AG08396 (cell line): Measurements from ENCODE around the gene VASN.
"Not testable (repeated sequence)": the region's sequence is repeated elsewhere in the genome, so short reads cannot be mapped to it uniquely, and the experiment has no call there.

ENCODE experiments used
- DNase-seq: peaks from one replicate; pipeline ENCODE4 v3.0.0; 2012; ENCODE audit warnings: low spot score, mixed read lengths

Gene VASN

GRCh38 chr16:4371357-4372000 lies at the start of gene VASN:
Gene VASN, plus strand, starts transcription at chr16:4371848. Its CDS starts 9,030 bp downstream, at chr16:4380878.
- peak; percentile 94 for DNase-seq

- no peak for DNase-seq
These were observed 49.3 kb upstream of the VASN start for GRCh38 chr16:4322121-4323052.

- no peak for DNase-seq
These were observed 48.4 kb upstream of the VASN start for GRCh38 chr16:4323071-4323844.

- peak; percentile 89 for DNase-seq
These were observed 47.7 kb upstream of the VASN start for GRCh38 chr16:4323845-4324488.

GRCh38 chr16:4324492-4325252 lies 47.0 kb upstream of the VASN start:
- DNase-seq = no peak

GRCh38 chr16:4325253-4325758 lies 46.3 kb upstream of the VASN start:
- no peak for DNase-seq

- no peak for DNase-seq
These were observed 44.1 kb upstream of the VASN start for GRCh38 chr16:4327386-4328045.

GRCh38 chr16:4328046-4328781 lies 43.4 kb upstream of the VASN start:
- DNase-seq = peak; percentile 91

- no peak for DNase-seq
These were observed 42.6 kb upstream of the VASN start for GRCh38 chr16:4328782-4329775.

- DNase-seq = peak; percentile 93
These were observed 41.3 kb upstream of the VASN start for GRCh38 chr16:4330277-4330874.

GRCh38 chr16:4332083-4332482 lies 39.6 kb upstream of the VASN start:
- no peak for DNase-seq

GRCh38 chr16:4332623-4333307 lies 38.9 kb upstream of the VASN start:
- DNase-seq = no peak

- no peak for DNase-seq
These were observed 38.4 kb upstream of the VASN start for GRCh38 chr16:4333308-4333638.

GRCh38 chr16:4333714-4334113 lies 37.9 kb upstream of the VASN start:
- not testable (repeated sequence) for DNase-seq

- no peak for DNase-seq
These were observed 36.7 kb upstream of the VASN start for GRCh38 chr16:4334724-4335495.

- no peak for DNase-seq
These were observed 34.7 kb upstream of the VASN start for GRCh38 chr16:4336701-4337539.
